ENCODE results near the gene C1orf232. TPM values are rescaled to one million over a fixed set of nuclear protein-coding genes. Genes with fewer than 3 reads are reported as not detected.

The C1orf232 gene
- total and polyA plus RNA-seq, 9 of the 15 experiments (the other 6 are each of a cell fraction or from before 2014, with no cell fraction given): not detected

DNA sequence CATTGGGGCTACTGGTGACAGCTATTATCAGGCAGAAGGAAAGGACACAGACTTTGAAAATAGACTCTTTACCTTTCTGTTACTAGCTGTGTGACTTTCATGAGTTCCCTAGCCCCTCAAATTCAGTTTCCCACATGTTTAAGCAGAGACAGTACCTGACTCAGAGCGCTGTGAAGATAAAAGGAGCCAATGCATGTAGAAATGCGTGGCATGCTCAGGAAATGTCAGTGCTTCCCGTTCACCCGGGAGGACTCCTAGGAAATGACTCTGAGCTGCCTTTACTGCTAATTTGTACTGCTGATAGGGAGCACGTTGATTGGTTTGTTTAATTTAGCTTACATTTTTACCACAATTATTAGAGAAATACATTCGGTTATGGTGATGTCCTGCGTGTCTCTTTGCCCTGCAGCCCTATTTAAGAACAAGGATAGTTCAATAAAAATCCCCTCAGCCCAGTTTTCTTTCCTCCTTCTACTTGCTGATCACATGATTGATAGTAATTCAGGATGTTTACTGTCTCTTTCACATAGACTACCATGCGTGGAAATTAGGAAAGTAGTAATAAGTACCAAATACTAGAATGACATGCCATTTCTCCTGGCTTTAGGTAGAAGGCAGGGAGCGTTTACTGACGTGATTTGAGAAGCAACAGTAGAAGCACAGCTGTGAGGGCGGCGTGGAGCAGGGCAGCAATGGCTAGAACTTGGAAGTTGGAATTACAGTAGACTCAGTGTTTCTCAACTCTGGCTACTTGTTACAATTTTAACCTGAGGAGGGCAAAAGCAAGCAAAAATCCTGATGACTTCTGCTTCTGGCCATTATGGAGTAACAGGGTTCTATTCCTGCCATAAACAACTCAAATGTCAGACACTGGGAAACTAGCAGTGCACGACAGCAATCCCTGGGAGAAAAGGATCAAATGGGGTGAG is 41.3 kb downstream of the C1orf232 start (continued):
- TF ChIP-seq, protein P1, sequence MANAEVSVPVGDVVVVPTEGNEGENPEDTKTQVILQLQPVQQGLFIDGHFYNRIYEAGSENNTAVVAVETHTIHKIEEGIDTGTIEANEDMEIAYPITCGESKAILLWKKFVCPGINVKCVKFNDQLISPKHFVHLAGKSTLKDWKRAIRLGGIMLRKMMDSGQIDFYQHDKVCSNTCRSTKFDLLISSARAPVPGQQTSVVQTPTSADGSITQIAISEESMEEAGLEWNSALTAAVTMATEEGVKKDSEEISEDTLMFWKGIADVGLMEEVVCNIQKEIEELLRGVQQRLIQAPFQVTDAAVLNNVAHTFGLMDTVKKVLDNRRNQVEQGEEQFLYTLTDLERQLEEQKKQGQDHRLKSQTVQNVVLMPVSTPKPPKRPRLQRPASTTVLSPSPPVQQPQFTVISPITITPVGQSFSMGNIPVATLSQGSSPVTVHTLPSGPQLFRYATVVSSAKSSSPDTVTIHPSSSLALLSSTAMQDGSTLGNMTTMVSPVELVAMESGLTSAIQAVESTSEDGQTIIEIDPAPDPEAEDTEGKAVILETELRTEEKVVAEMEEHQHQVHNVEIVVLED (CRISPR knock-in tag; IDR thresholded peaks at IDR 0.05): peak; percentile 40; the same call in 1 of the 2 replicates
- TF ChIP-seq LEF1 (IDR thresholded peaks at IDR 0.05) (peak; percentile 33), SMARCE1 (IDR thresholded peaks at IDR 0.05) (peak; percentile 7; the same call in 1 of the 2 replicates), ZFPM2 (CRISPR knock-in tag; IDR thresholded peaks at IDR 0.05) (0 out of 2 replicates have a peak, but pooled peaks have one; percentile 13), GABPB2 (CRISPR knock-in tag; conservative IDR thresholded peaks at IDR 0.05) (peak; percentile 82; the same call in 1 of the 2 replicates), CSDE1 (IDR thresholded peaks at IDR 0.05) (no peak), BRD9 (IDR thresholded peaks at IDR 0.05; ENCODE audit: low read depth, partially characterized antibody) (peak; percentile 36), ZNF23 (CRISPR knock-in tag; IDR thresholded peaks at IDR 0.05) (no peak), RAD51 (IDR thresholded peaks at IDR 0.05; ENCODE audit: borderline replicate concordance, low read depth) (peak; percentile 54; the same call in 1 of the 2 replicates), TAL1 (IDR thresholded peaks at IDR 0.05) (no peak), MTA1 (IDR thresholded peaks at IDR 0.05; ENCODE audit: borderline replicate concordance) (peak; percentile 13; the same call in 1 of the 2 replicates), ZNF12 (CRISPR knock-in tag; IDR thresholded peaks at IDR 0.05) (no peak), GTF2E2 (tag; IDR thresholded peaks at IDR 0.05) (0 out of 2 replicates have a peak, but pooled peaks have one; percentile 23), TAF7 (tag; IDR thresholded peaks at IDR 0.05) (peak; percentile 64; the same call in 1 of the 2 replicates), ZNF589 (CRISPR knock-in tag; IDR thresholded peaks at IDR 0.05; ENCODE audit: low read depth) (peak; percentile 38; the same call in 1 of the 2 replicates), ZNF263 (CRISPR knock-in tag; IDR thresholded peaks at IDR 0.05; ENCODE audit: borderline replicate concordance) (peak; percentile 90), ELF4 (CRISPR knock-in tag; IDR thresholded peaks at IDR 0.05) (no peak), ZNF197 (CRISPR knock-in tag; IDR thresholded peaks at IDR 0.05; ENCODE audit: low read depth) (0 out of 2 replicates have a peak, but pooled peaks have one; percentile 19), MYC (IDR thresholded peaks at IDR 0.05; ENCODE audit: low read depth, low read length) (0 out of 2 replicates have a peak, but pooled peaks have one; percentile 5), MYC (CRISPR knock-in tag; IDR thresholded peaks at IDR 0.05; ENCODE audit: borderline replicate concordance, low read depth) (no peak), NR4A1 (CRISPR knock-in tag; IDR thresholded peaks at IDR 0.05) (no peak), NR4A1 (tag; IDR thresholded peaks at IDR 0.05) (peak; percentile 56; the same call in 1 of the 2 replicates)
- TF ChIP-seq, protein P2, sequence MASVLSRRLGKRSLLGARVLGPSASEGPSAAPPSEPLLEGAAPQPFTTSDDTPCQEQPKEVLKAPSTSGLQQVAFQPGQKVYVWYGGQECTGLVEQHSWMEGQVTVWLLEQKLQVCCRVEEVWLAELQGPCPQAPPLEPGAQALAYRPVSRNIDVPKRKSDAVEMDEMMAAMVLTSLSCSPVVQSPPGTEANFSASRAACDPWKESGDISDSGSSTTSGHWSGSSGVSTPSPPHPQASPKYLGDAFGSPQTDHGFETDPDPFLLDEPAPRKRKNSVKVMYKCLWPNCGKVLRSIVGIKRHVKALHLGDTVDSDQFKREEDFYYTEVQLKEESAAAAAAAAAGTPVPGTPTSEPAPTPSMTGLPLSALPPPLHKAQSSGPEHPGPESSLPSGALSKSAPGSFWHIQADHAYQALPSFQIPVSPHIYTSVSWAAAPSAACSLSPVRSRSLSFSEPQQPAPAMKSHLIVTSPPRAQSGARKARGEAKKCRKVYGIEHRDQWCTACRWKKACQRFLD (CRISPR knock-in tag; IDR thresholded peaks at IDR 0.05): peak; percentile 10
- TF ChIP-seq, protein P3, sequence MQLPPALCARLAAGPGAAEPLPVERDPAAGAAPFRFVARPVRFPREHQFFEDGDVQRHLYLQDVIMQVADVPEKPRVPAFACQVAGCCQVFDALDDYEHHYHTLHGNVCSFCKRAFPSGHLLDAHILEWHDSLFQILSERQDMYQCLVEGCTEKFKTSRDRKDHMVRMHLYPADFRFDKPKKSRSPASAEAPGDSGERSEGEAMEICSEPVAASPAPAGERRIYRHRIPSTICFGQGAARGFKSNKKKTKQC (CRISPR knock-in tag; IDR thresholded peaks at IDR 0.05): no peak
